Adrenal gland (tissue), 12 donors: ENCODE data around the gene ABL2. TPM values are rescaled to one million over a fixed set of nuclear protein-coding genes. Genes with fewer than 3 reads are reported as not detected.

Experiments used
- DNase-seq, 7 donors: peaks; one replicate each; pipeline ENCODE4 v3.0.0-alpha.2; 2019 to 2020
- H3K27ac ChIP-seq, 5 donors: fragments of 200-600 bp; sonication (generic) in 4 of 5; 1 replicate in 3 of 5; 2 replicates in 2 of 5; pipeline versions ENCODE4 v1.5.1 to v1.8.0; 2016 to 2020; ENCODE audit warnings: mild to moderate bottlenecking in 1 of 5
- H3K27me3 ChIP-seq: fragments of 200-600 bp; 2 replicates; pipeline ENCODE4 v1.8.0; 2021
- H3K36me3 ChIP-seq, 2 donors: fragments of 200-600 bp; replicated peaks in 1 of 2; 1 replicate in 1 of 2; 2 replicates in 1 of 2; pipeline versions ENCODE4 v1.5.1 to v1.8.0; 2018 to 2022
- H3K4me1 ChIP-seq, 2 donors: fragments of 200-600 bp; replicated peaks in 1 of 2; 1 replicate in 1 of 2; 2 replicates in 1 of 2; pipeline versions ENCODE4 v1.5.1 to v1.8.0; 2018 to 2021
- H3K4me3 ChIP-seq, 4 donors: fragments of 200-600 bp; sonication (generic) in 3 of 4; one replicate each; pipeline ENCODE4 v1.5.1; 2016 to 2018
- H3K9me3 ChIP-seq, 3 donors: fragments of 200-600 bp; sonication (generic) in 1 of 3; replicated peaks in 1 of 3; 1 replicate in 2 of 3; 2 replicates in 1 of 3; pipeline versions ENCODE4 v1.5.1 to v1.8.0; 2016 to 2021
- POLR2A ChIP-seq, 2 donors: fragments of 450-650 bp; IDR thresholded peaks; one replicate each; pipeline ENCODE4 v1.6.1; 2017; ENCODE audit warnings: antibody characterized with exemption in 2 of 2, mild to moderate bottlenecking in 2 of 2, moderate library complexity in 1 of 2
- WGBS, 4 donors: extraction: QIAGEN DNeasy Blood & Tissue Kit in 2 of 4; methylation state at CpG; one replicate each; pipeline versions ENCODE4 v1.1.5 to v1.1.7; 2013 to 2017; 5-methylcytosine and 5-hydroxymethylcytosine counted together
- intact Hi-C, 2 donors: fragments of 100-400 bp; cut with DNase I; formaldehyde crosslinking; loops; one replicate each; pipeline versions ENCODE4 v1.14.1 to v1.15.0; 2022 to 2023
- polyA plus RNA-seq, 3 donors: library from polyadenylated mRNA; stranded (reverse); fragments of 200-250 nt in 2 of 3; fragments of 350-450 nt in 1 of 3; fragmentation: Illumina TruSeq in 1 of 3; extraction: RNeasy Lipid Tissue Mini Kit (QIAGEN cat#74804) in 1 of 3; gene quantifications; one replicate each; pipeline ENCODE4 v1.2.3, GENCODE V29; 2013 to 2014
- total RNA-seq, 9 donors: library from RNA; depleted of rRNA in 4 of 9; stranded (reverse); fragments of >200 nt in 4 of 9; fragments of 120-200 nt in 1 of 9; fragmentation: NEBNext Ultra II Directional in 1 of 9; extraction: Animal tissue kit (Norgen Biotek cat#: 25700) in 1 of 9; gene quantifications; one replicate each; pipeline versions ENCODE4 v1.1.0 to v1.2.4, GENCODE V29; 2013 to 2023
- TF ChIP-seq, protein P1 (sequence below), 6 experiments: fragments of 450-650 bp in 4 of 6; fragments of 200-600 bp in 2 of 6; sonication (generic) in 1 of 6; IDR thresholded peaks; 1 replicate in 5 of 6; 2 replicates in 1 of 6; pipeline versions ENCODE4 v1.5.1 to v1.8.0; 2016 to 2021; ENCODE audit warnings: antibody characterized with exemption in 6 of 6, mild to moderate bottlenecking in 2 of 6, moderate library complexity in 1 of 6
- donor health status: healthy with polysubstance abuse.
- donor health status: Bipolar disorder and iron deficiency.
- donor health status: DM: yes; HTN: yes; CAD: no.
- donor health status: DM: no; HTN: no; CAD: no.
- donor health status: DM: no; HTN: no; CAD: no.
- donor health status: DM: yes; HTN: yes; CAD: no.

The ABL2 gene
- total and polyA plus RNA-seq, 12 donors, result 2.9 to 21.0 (median 10.0) TPM

GRCh38 chr1:179264507-179264906, 35.0 kb upstream of the ABL2 start:
- TF ChIP-seq POLR2A (IDR thresholded peaks at IDR 0.05), result no peak
- TF ChIP-seq, protein P1, sequence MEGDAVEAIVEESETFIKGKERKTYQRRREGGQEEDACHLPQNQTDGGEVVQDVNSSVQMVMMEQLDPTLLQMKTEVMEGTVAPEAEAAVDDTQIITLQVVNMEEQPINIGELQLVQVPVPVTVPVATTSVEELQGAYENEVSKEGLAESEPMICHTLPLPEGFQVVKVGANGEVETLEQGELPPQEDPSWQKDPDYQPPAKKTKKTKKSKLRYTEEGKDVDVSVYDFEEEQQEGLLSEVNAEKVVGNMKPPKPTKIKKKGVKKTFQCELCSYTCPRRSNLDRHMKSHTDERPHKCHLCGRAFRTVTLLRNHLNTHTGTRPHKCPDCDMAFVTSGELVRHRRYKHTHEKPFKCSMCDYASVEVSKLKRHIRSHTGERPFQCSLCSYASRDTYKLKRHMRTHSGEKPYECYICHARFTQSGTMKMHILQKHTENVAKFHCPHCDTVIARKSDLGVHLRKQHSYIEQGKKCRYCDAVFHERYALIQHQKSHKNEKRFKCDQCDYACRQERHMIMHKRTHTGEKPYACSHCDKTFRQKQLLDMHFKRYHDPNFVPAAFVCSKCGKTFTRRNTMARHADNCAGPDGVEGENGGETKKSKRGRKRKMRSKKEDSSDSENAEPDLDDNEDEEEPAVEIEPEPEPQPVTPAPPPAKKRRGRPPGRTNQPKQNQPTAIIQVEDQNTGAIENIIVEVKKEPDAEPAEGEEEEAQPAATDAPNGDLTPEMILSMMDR (IDR thresholded peaks at IDR 0.05), result no peak
- WGBS, 4 donors, result 59 to 74% (median 68%) methylated on average over 3 of the region's 3 CpGs
- no peak for DNase-seq
- Histone ChIP-seq H3K27ac (no peak overlapping the region), H3K4me3 (no peak overlapping the region), H3K36me3 (no peaks in the 10 kb centered on the region), H3K4me1 (no peaks in the 10 kb centered on the region), H3K27me3 (no peaks in the 10 kb centered on the region), H3K9me3 (no peaks in the 10 kb centered on the region)
- intact Hi-C loops, result loop anchor here in 1 of 2 donors (10.0 kb wide), 1 partner anchor 550 kb away; no protein-coding TSS in a partner anchor

- Histone ChIP-seq H3K27ac (no peak overlapping the region), H3K36me3 (no peaks in the 10 kb centered on the region), H3K4me1 (no peaks in the 10 kb centered on the region), H3K4me3 (no peak overlapping the region), H3K9me3 (no peaks in the 10 kb centered on the region), H3K27me3 (no peaks in the 10 kb centered on the region)
- no peak for DNase-seq
- TF ChIP-seq, protein P1 (IDR thresholded peaks at IDR 0.05), result no peak
- TF ChIP-seq POLR2A (IDR thresholded peaks at IDR 0.05), result no peak
- intact Hi-C loops, result loop anchor here in 1 of 2 donors (10.0 kb wide), 1 partner anchor 552 kb away; no protein-coding TSS in a partner anchor
Measured at GRCh38 chr1:179263121-179263520, 33.6 kb upstream of the ABL2 start.

DNA sequence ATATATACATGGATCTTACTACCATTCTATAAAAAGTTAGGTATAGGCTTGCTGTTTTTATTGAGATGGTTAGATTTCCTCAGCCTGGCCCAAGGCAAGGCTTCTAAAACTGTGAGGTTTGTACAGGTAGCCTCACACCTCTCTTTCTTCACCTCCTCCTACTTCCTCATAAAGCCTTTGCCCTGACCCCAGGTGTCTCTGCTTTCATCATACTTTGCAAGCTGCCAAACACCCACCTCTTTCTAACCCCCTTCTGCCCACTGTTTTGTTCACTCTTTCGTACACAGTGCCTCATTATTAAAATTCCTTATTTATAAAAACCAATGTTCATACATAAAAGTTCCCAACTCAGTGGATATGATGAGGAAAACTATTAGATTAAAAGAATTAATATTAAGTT, 32.7 kb upstream of the ABL2 start:
- no peaks in the 10 kb centered on the region for H3K36me3 ChIP-seq
- no peak overlapping the region for H3K4me3 ChIP-seq
- H3K27ac ChIP-seq, result no peak overlapping the region
- H3K9me3 ChIP-seq, result no peaks in the 10 kb centered on the region
- DNase-seq, result no peak
- intact Hi-C loops, result loop anchor here in 1 of 2 donors (10.0 kb wide), 1 partner anchor 553 kb away; no protein-coding TSS in a partner anchor
- WGBS, 4 donors, result 93 to 95% (median 94%) methylated on average over 1 of the region's 1 CpG
- H3K4me1 ChIP-seq, result no peaks in the 10 kb centered on the region
- no peaks in the 10 kb centered on the region for H3K27me3 ChIP-seq
- no peak for TF ChIP-seq POLR2A (IDR thresholded peaks at IDR 0.05)
- TF ChIP-seq, protein P1 (IDR thresholded peaks at IDR 0.05), result no peak

GRCh38 chr1:179253286-179253972, 24.0 kb upstream of the ABL2 start:
- WGBS, 4 donors, result 67 to 80% (median 72%) methylated on average over 8 of the region's 8 CpGs
- DNase-seq, result no peak
- intact Hi-C loops, result loop anchor here in 1 of 2 donors (10.0 kb wide), 1 partner anchor 121 kb away; no protein-coding TSS in a partner anchor
- H3K9me3 ChIP-seq, result no peaks in the 10 kb centered on the region
- no peaks in the 10 kb centered on the region for H3K4me1 ChIP-seq
- H3K27ac ChIP-seq, result no peak overlapping the region
- H3K36me3 ChIP-seq, result no peaks in the 10 kb centered on the region
- TF ChIP-seq POLR2A (IDR thresholded peaks at IDR 0.05), result no peak
- TF ChIP-seq, protein P1 (IDR thresholded peaks at IDR 0.05), result no peak
- H3K27me3 ChIP-seq, result no peaks in the 10 kb centered on the region
- no peak overlapping the region for H3K4me3 ChIP-seq
